Endothelial cell of umbilical vein (primary cell): ENCODE data around the gene DLAT. TPM values are rescaled to one million over a fixed set of nuclear protein-coding genes. Genes with fewer than 3 reads are reported as not detected.

Experiments
- BruUV-seq: library from RNA; stranded (reverse); fragments of 400-500 nt; replicated peaks from 2 replicates; lab custom pipeline; 2021; lab: Mats Ljungman, UMichigan
- CTCF ChIA-PET: fragments of 300-600, 350-600 bp; sonication (Branson Sonifier 250); formaldehyde crosslinking; loops from one replicate; lab custom pipeline; 2021; ENCODE audit warnings: antibody characterized with exemption, inconsistent platforms; lab: Charles Lee
- POLR2A ChIA-PET: fragments of 300-600, 350-600 bp; sonication (Branson Sonifier 250); formaldehyde crosslinking; loops from one replicate; lab custom pipeline; 2021; ENCODE audit warnings: antibody characterized with exemption, inconsistent platforms; lab: Charles Lee
- DNase-seq: peaks from one replicate; pipeline ENCODE4 v3.0.0-alpha.2; 2011; ENCODE audit warnings: low read depth, low spot score
- FAIRE-seq: peaks from 2 replicates; lab custom pipeline; 2011; peaks lifted over from hg19 to GRCh38; lab: Jason Lieb, UNC
- H2AFZ ChIP-seq: 2 replicates; pipeline ENCODE4 v1.6.0; 2012; ENCODE audit warnings: low read depth, low read length, control low read depth, inconsistent platforms
- H3K27ac ChIP-seq: 2 replicates; pipeline ENCODE4 v1.5.1; 2011; ENCODE audit warnings: low read depth, mild to moderate bottlenecking, control low read depth, low read length, moderate library complexity; ENCODE audit not compliant: insufficient read depth
- H3K27me3 ChIP-seq, 2 experiments: 2 replicates each; pipeline versions ENCODE4 v1.6.0 to v1.6.1; 2011; ENCODE audit warnings: low read length in 2 of 2, mixed read lengths in 1 of 2; ENCODE audit not compliant: control insufficient read depth in 2 of 2, insufficient read depth in 2 of 2
- H3K36me3 ChIP-seq, 2 experiments: 2 replicates in 1 of 2; 3 replicates in 1 of 2; pipeline ENCODE4 v1.5.1; 2011; ENCODE audit warnings: low read length in 2 of 2, mild to moderate bottlenecking in 1 of 2, moderate library complexity in 1 of 2; ENCODE audit not compliant: control insufficient read depth in 2 of 2, insufficient read depth in 2 of 2; ENCODE audit errors: extremely low read depth in 1 of 2
- H3K4me1 ChIP-seq: 3 replicates; pipeline ENCODE4 v1.5.1; 2011; ENCODE audit warnings: mild to moderate bottlenecking, low read length; ENCODE audit not compliant: control insufficient read depth, insufficient read depth; ENCODE audit errors: extremely low read depth
- H3K4me2 ChIP-seq: 2 replicates; pipeline ENCODE4 v1.6.1; 2011; ENCODE audit warnings: low read length, control low read depth, mixed read lengths; ENCODE audit not compliant: insufficient read depth
- H3K4me3 ChIP-seq, 3 experiments: fragments of 200-600 bp in 1 of 3; sonication (generic), shearing (Covaris generic) in 1 of 3; replicated peaks in 1 of 3; 2 replicates each; pipeline ENCODE4 v1.5.1; 2011 to 2016; ENCODE audit warnings: control low read depth in 3 of 3, low read length in 3 of 3, mild to moderate bottlenecking in 2 of 3, inconsistent platforms in 1 of 3, low read depth in 1 of 3, moderate library complexity in 1 of 3; ENCODE audit not compliant: insufficient read depth in 1 of 3
- H3K79me2 ChIP-seq: 2 replicates; pipeline ENCODE4 v1.6.0; 2012; ENCODE audit warnings: low read length, inconsistent platforms; ENCODE audit not compliant: control insufficient read depth, insufficient read depth
- H3K9ac ChIP-seq: replicated peaks from 2 replicates; pipeline ENCODE3; 2011; ENCODE audit warnings: low read length, control low read depth; ENCODE audit not compliant: insufficient read depth; ENCODE audit errors: extremely low read depth
- H3K9me1 ChIP-seq: replicated peaks from 3 replicates; pipeline ENCODE4 v1.6.0; 2011; ENCODE audit warnings: mild to moderate bottlenecking, low read length; ENCODE audit not compliant: control insufficient read depth, insufficient read depth; ENCODE audit errors: extremely low read depth
- H3K9me3 ChIP-seq: replicated peaks from 2 replicates; pipeline ENCODE4 v1.5.1; 2012; ENCODE audit warnings: low read length, inconsistent platforms; ENCODE audit not compliant: control insufficient read depth, insufficient read depth
- H4K20me1 ChIP-seq: replicated peaks from 2 replicates; pipeline ENCODE3; 2011; ENCODE audit warnings: mild to moderate bottlenecking, low read length; ENCODE audit not compliant: control insufficient read depth, insufficient read depth; ENCODE audit errors: extremely low read depth
- EZH2 ChIP-seq: IDR thresholded peaks from 2 replicates; pipeline ENCODE4 v1.6.1; 2012; ENCODE audit warnings: borderline replicate concordance, low read depth, mild to moderate bottlenecking, moderate library complexity, low read length, inconsistent platforms; ENCODE audit not compliant: severe bottlenecking
- FOS ChIP-seq: IDR thresholded peaks from 2 replicates; pipeline ENCODE4 v1.6.1; 2011; ENCODE audit warnings: mild to moderate bottlenecking, low read length, moderate library complexity, borderline replicate concordance; ENCODE audit not compliant: insufficient read depth
- GATA2 ChIP-seq: IDR thresholded peaks from 2 replicates; pipeline ENCODE4 v1.7.0; 2011; ENCODE audit warnings: low read depth, mild to moderate bottlenecking, moderate library complexity, mixed read lengths, low read length; ENCODE audit not compliant: insufficient read length, insufficient read depth
- JUN ChIP-seq: IDR thresholded peaks from 2 replicates; pipeline ENCODE4 v1.6.1; 2011; ENCODE audit warnings: borderline replicate concordance, low read depth; ENCODE audit not compliant: insufficient read length, insufficient read depth
- MYC ChIP-seq: IDR thresholded peaks from one replicate; pipeline ENCODE4 v1.6.1; 2011; ENCODE audit warnings: mild to moderate bottlenecking, low read depth, low read length
- POLR2A ChIP-seq: IDR thresholded peaks from 2 replicates; pipeline ENCODE4 v1.6.1; 2012; ENCODE audit warnings: low read depth, mild to moderate bottlenecking, control low read depth, low read length
- POLR2AphosphoS5 ChIP-seq: IDR thresholded peaks from 2 replicates; pipeline ENCODE4 v1.6.1; 2012; ENCODE audit warnings: low read depth, mild to moderate bottlenecking, control low read depth, low read length, moderate library complexity; ENCODE audit not compliant: insufficient read depth
- dilution Hi-C: fragments of 300-500 bp; cut with MboI; formaldehyde crosslinking; loops from one replicate; pipeline ENCODE4 v1.15.0; 2019; ENCODE audit warnings: low sequenced_read_pairs; ENCODE audit not compliant: extremely low pct_ligation_motif_present
- intact Hi-C: fragments of 100-400 bp; cut with micrococcal nuclease; formaldehyde crosslinking; loops from one replicate; pipeline ENCODE4 v1.10.0; 2022
- polyA plus RNA-seq, 4 experiments: library from polyadenylated mRNA; depleted of rRNA in 3 of 4; stranded (reverse) in 3 of 4; unstranded in 1 of 4; fragments of >200 nt; gene quantifications; 2 replicates each; pipeline versions ENCODE4 v1.2.1 to v1.2.3, GENCODE V29; 2011 to 2012; ENCODE audit warnings: missing spikeins in 1 of 4
- total RNA-seq: library from RNA; stranded (reverse); gene quantifications from 2 replicates; pipeline ENCODE4 v1.2.3, GENCODE V29; 2021
- TF ChIP-seq, protein P1 (sequence below), 2 donors: IDR thresholded peaks; 1 replicate in 1 of 2; 2 replicates in 1 of 2; pipeline ENCODE4 v1.5.1; 2011; ENCODE audit warnings: low read length in 2 of 2, mild to moderate bottlenecking in 2 of 2, moderate library complexity in 2 of 2, control low read depth in 1 of 2, inconsistent platforms in 1 of 2, low read depth in 1 of 2; ENCODE audit not compliant: insufficient read depth in 1 of 2; ENCODE audit errors: extremely low read depth in 1 of 2
- TF ChIP-seq, protein P2 (sequence below): IDR thresholded peaks from 2 replicates; pipeline ENCODE4 v1.6.1; 2011; ENCODE audit not compliant: insufficient read depth, insufficient read length

Gene DLAT
- total and polyA plus RNA-seq, 2 donors (not counting 3 experiments of a cell fraction or from before 2014, with no cell fraction given) = 13.3 to 41.3 TPM

DNA sequence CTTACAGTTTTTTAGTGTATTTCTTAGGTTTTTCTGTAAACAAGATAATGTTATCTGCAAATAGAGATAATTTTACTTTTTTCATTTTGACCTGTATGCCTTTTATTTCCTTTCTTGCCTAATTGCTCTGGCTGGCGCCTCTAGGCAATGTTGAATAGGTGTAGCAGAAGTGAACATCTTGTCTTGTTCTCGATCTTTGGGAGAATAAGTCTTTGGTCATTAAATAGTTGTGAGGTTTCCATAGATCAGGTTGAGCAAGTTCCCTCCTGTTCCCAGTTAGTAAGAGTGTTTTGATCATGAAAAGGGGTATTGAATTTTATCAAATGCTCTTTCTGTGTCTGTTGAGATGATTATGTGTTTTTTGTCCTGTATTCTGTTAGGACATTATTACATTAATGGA is 24.6 kb downstream of the DLAT start:
- Histone ChIP-seq H3K4me3 (no peak overlapping the region), H3K79me2 (peaks cover 7% of the 10 kb centered on the region), H3K36me3 (peaks cover 9 to 15% of the 10 kb centered on the region in 2 experiments), H3K9me3 (no peaks in the 10 kb centered on the region), H3K27me3 (no peaks in the 10 kb centered on the region), H3K9ac (no peak overlapping the region), H3K27ac (no peak overlapping the region), H3K9me1 (no peaks in the 10 kb centered on the region), H3K4me1 (peaks cover 10% of the 10 kb centered on the region), H3K4me2 (no peak overlapping the region), H4K20me1 (no peaks in the 10 kb centered on the region), H2AFZ (no peak overlapping the region)
- ChIA-PET POLR2A (no interaction called here), CTCF (no interaction called here)
- FAIRE-seq (no peak), DNase-seq (no peak)
- intact Hi-C loops (loop anchor here (1.0 kb wide), 1 partner anchor 9 kb away; no protein-coding TSS in a partner anchor), dilution Hi-C loops (no loop called here)
- TF ChIP-seq JUN = no peak
- TF ChIP-seq FOS = no peak
- no peak for TF ChIP-seq POLR2AphosphoS5
- TF ChIP-seq, protein P1, sequence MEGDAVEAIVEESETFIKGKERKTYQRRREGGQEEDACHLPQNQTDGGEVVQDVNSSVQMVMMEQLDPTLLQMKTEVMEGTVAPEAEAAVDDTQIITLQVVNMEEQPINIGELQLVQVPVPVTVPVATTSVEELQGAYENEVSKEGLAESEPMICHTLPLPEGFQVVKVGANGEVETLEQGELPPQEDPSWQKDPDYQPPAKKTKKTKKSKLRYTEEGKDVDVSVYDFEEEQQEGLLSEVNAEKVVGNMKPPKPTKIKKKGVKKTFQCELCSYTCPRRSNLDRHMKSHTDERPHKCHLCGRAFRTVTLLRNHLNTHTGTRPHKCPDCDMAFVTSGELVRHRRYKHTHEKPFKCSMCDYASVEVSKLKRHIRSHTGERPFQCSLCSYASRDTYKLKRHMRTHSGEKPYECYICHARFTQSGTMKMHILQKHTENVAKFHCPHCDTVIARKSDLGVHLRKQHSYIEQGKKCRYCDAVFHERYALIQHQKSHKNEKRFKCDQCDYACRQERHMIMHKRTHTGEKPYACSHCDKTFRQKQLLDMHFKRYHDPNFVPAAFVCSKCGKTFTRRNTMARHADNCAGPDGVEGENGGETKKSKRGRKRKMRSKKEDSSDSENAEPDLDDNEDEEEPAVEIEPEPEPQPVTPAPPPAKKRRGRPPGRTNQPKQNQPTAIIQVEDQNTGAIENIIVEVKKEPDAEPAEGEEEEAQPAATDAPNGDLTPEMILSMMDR (IDR thresholded peaks at IDR 0.05; ENCODE audit: extremely low read depth in 1 of 2, insufficient read depth in 1 of 2, low read depth in 1 of 2, low read length in 2 of 2) = no peak
- no peak for TF ChIP-seq POLR2A
- TF ChIP-seq MYC = no peak
- no peak for TF ChIP-seq GATA2
- TF ChIP-seq, protein P2, sequence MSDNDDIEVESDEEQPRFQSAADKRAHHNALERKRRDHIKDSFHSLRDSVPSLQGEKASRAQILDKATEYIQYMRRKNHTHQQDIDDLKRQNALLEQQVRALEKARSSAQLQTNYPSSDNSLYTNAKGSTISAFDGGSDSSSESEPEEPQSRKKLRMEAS = no peak
- TF ChIP-seq EZH2 = no peak
- no TSS peak for BruUV-seq
